ENCODE data around the gene RABAC1.
A peak's percentile ranks its signal among the peaks of the same experiment; 100 is the strongest.

RABAC1 gene

GRCh38 chr19:41990028-41990427, 30.9 kb upstream of the RABAC1 start:
- DNase-seq (ENCODE audit: low spot score), result no peak

DNA sequence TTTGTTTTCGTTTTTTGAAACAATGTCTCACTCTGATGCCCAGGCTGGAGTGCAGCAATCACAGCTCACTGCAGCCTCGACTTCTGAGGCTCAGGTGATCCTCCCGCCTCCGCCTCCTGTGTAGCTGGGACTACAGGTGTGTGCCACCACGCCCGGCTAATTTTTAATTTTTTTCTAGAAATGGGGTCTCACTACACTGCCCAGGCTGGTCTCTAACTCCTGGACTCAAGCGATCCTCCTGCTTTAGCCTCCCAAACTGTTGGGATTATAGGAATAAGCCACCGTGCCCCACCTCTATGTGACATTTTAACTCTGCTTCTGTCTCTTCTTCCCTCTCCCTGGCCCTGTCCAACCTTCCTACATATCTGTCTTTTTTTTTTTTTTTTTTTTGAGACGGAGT, 29.8 kb upstream of the RABAC1 start:
- DNase-seq (ENCODE audit: low spot score), result no peak

GRCh38 chr19:41987141-41987860, 28.2 kb upstream of the RABAC1 start:
- DNase-seq (ENCODE audit: low spot score), result no peak

- DNase-seq (ENCODE audit: low spot score), result no peak
Observed at GRCh38 chr19:41984961-41985360, 25.8 kb upstream of the RABAC1 start.

DNA sequence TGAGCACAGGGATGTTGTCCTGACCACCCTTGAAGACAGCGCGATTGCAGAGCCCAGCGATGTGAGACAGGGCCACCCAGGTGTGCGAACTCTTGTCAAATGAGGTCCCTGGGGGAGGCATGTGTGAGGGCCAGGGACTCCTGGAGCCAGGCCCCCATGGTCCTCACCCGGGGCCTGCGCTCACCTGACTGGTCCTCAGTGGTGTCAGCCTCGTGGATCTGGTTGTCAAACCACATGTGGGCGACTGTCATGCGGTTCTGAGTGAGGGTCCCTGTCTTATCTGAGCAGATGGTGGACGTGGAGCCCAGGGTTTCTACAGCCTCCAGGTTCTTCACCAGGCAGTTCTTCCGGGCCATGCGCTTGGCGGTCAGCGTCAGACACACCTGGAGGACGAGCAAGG, 22.6 kb upstream of the RABAC1 start:
- no peak for DNase-seq (ENCODE audit: low spot score)

- no peak for DNase-seq (ENCODE audit: low spot score)
Observed at GRCh38 chr19:41978470-41978869, 19.3 kb upstream of the RABAC1 start.

- DNase-seq (ENCODE audit: low spot score), result no peak
Observed at GRCh38 chr19:41977916-41978315, 18.8 kb upstream of the RABAC1 start.

DNA sequence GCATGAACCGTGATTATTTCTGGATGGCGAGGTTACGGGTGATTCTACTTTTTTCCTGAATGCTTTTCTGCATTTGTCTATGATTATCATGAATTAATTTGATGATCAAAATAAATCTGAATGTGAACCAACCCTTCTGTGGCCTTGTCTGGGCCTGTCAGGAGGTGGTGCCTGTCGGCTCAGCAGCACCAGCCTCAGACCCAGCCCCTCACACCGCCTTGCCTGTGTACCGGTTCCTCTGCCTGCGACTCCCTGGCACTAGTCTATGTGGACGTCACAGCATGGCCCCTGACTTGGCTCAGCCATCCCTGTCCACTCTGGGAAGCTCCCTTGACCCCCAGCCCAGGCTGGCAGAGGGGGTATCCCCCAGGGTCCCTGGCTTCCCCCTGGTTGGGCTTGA, 15.5 kb upstream of the RABAC1 start:
- DNase-seq (ENCODE audit: low spot score), result no peak

- DNase-seq (ENCODE audit: low spot score), result no peak
Observed at GRCh38 chr19:41971363-41971762, 12.2 kb upstream of the RABAC1 start.

- no peak for DNase-seq (ENCODE audit: low spot score)
Observed at GRCh38 chr19:41969772-41970458, 10.8 kb upstream of the RABAC1 start.

GRCh38 chr19:41968751-41969595, 9.9 kb upstream of the RABAC1 start:
- no peak for DNase-seq (ENCODE audit: low spot score)

DNA sequence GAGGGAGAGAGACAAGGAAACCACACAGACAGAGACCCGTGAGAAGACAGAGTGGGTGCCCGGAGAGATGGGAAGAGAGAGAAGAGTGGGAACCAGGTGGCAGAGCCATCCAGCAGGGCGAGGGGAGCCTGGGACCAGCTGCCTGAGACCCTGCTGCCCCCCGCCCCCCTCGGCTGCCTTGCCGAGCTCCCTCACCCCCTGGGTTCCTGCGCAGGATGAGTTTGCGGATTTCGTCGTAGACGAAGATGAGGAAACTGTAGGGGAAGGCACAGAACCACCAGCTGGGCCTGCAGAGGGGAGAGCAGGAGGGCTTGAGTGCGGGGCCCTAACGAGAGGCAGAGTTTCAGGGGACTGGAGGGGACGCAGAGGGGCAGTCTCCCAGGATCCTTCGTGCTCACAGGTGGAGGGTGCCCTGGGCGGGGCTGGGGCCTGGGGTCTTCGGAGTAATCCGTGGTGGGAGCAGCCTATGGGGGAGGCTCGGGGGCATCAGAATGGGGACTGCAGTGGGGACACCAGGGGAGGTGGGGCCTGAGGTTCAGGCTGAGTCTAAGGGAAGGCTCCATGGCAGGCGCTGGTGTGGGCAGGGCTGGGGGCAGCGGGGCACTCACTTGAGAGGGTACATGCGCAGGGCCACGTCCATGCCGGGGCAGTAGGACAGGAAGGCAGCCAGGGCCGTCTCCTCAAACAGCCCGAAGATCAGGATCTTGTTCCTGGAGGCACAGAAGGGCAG, 8.1 kb upstream of the RABAC1 start:
- no peak for DNase-seq (ENCODE audit: low spot score)

GRCh38 chr19:41965106-41965505, 6.0 kb upstream of the RABAC1 start:
- DNase-seq (ENCODE audit: low spot score), result no peak

- DNase-seq (ENCODE audit: low spot score), result no peak
Observed at GRCh38 chr19:41960973-41961372, 1.9 kb upstream of the RABAC1 start.

- DNase-seq (ENCODE audit: low spot score), result peak; percentile 77
Observed at GRCh38 chr19:41958367-41959055, 610 bp downstream of the RABAC1 start.

DNA sequence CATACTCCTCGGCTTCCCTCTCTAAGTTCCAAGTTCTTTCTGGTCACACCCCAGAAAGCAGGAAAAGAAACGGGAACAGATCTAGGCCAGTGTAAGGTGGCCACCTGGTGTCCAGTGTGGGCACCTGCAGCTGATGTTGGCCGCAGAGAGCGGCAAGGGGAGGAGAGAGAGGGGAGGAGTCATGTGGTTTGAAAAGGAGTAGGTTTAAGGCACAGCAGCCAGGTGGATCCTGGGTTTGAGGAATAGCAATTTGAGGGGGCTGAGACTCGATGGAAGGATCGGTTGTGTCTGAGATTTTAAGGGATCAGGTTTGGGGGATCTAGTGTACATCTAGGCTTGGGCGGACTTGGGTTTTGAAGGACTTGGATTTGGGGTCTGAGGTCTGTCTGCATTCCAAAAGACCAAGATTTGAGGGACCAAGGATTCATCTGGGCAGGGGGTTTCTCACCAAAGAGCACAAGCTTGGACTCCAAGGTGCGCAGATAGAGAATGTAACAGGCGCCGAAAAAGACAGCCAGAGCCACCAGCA, 1.2 kb downstream of the RABAC1 start:
- DNase-seq (ENCODE audit: low spot score), result peak; percentile 92

DNA sequence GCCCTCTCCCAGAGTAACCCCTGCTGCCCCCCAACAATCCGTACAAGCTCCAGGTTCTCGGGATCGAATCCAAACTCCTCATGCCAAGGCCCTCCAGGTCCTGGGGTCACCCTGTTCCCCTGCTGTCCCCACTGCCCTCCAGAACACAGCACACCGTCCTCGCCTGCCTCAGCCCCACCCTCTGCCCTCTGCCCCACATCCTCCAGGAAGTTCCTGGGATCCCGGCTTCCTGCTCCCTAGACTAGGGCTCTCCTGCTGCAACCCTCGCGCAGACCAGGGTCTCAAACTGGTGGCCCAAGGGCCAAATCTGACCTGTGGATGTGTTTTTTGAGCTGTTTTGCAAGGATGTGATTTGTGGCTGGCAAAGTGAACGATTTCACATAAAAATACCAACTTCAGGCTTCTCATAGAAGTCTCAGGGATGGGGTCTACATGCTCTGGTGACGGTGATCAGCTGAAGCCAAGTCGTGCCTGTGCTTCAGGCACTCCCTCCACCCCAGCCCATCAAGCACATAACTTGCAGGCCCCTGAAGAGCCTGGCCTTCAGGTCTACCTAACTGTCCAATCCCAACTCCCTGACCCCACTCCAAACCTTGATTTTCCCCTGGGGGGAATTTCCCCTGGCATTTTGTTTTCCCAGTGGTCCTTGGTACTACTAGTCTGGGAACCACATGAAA, 1.8 kb downstream of the RABAC1 start:
- DNase-seq (ENCODE audit: low spot score), result no peak

DNA sequence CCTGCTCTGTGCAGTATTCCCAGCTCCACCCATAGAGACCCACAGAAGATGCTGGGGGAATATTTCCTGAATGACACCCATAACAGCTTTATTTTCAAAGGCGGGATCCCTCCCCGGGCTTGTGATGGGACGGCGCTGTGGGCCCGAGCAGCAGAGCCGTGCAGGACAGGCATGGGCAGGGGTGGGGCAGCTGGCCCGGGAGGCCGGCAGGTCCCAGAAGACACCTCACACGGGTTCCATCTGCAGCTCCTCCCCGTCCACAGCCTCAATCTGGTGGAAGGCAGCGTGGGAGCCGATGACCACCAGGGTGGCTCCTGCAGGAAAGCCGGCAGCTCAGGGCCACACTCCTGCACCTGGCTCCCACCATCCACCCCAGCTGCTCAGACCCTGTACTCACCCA, 2.5 kb downstream of the RABAC1 start:
- no peak for DNase-seq (ENCODE audit: low spot score)

GRCh38 chr19:41955521-41955920, 3.6 kb downstream of the RABAC1 start:
- no peak for DNase-seq (ENCODE audit: low spot score)

- peak; percentile 47 for DNase-seq (ENCODE audit: low spot score)
Observed at GRCh38 chr19:41951686-41952172, 7.4 kb downstream of the RABAC1 start.

DNA sequence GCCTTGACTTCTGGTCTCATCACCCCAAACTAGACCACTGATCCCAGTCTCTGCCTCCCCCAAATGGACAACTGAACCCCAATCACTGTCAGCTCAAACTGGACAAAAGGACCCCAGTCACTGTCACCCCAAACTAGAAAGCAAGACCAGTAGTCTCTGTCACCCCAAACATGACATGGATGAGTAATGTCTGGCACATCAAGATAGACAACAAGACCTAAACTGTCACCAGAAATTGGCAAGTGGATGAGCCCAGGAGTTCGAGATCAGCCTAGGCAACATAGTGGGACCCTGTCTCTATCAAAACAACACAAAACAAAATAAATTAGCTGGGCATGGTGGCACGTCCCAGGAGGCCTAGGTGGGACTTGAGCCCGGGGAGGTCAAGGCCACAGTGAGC, 12.0 kb downstream of the RABAC1 start:
- DNase-seq (ENCODE audit: low spot score), result no peak

Measured in SW480 (cell line).